ENCODE data around the gene PSIP1.

Gene PSIP1

DNA sequence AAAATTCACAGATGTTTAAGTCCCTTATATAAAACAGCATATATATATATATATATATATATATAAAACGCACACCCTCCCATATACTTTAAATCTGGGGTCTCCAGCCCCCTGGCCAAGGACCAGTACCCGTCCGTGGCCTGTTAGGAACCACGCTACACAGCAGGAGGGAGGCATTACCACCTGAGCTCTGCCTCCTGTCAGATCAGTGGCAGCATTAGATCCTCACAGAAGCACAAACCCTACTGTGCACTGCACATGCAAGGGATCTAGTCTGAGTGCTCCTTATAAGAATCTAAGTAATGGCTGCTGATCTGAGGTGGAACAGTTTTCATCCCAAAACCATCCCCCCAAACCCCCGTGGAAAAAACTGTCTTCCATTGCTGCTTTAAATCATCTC is 9.0 kb downstream of the PSIP1 start:
- H3K9ac ChIP-seq, result no peak overlapping the region
- TF ChIP-seq, protein P1, sequence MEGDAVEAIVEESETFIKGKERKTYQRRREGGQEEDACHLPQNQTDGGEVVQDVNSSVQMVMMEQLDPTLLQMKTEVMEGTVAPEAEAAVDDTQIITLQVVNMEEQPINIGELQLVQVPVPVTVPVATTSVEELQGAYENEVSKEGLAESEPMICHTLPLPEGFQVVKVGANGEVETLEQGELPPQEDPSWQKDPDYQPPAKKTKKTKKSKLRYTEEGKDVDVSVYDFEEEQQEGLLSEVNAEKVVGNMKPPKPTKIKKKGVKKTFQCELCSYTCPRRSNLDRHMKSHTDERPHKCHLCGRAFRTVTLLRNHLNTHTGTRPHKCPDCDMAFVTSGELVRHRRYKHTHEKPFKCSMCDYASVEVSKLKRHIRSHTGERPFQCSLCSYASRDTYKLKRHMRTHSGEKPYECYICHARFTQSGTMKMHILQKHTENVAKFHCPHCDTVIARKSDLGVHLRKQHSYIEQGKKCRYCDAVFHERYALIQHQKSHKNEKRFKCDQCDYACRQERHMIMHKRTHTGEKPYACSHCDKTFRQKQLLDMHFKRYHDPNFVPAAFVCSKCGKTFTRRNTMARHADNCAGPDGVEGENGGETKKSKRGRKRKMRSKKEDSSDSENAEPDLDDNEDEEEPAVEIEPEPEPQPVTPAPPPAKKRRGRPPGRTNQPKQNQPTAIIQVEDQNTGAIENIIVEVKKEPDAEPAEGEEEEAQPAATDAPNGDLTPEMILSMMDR (conservative IDR thresholded peaks at IDR 0.05; ENCODE audit: low read depth, low read length), result no peak
- peaks cover 15% of the 10 kb centered on the region; the same call in 1 of the 2 replicates for H3K79me2 ChIP-seq (ENCODE audit: insufficient read depth, low read depth)
- no peak overlapping the region for H2AFZ ChIP-seq (ENCODE audit: low read depth)
- no peaks in the 10 kb centered on the region for H3K27me3 ChIP-seq (ENCODE audit: insufficient read depth, low read depth)
- H3K27ac ChIP-seq, result no peak overlapping the region
- no peak overlapping the region for H3K4me3 ChIP-seq (IDR thresholded peaks at IDR 0.05; ENCODE audit: insufficient read depth, low read depth, low read length)
- H3K4me2 ChIP-seq, result no peak overlapping the region
- 0 out of 2 replicates have a peak, but pooled peaks cover 3% of the 10 kb centered on the region for H4K20me1 ChIP-seq (ENCODE audit: insufficient read depth)
- H3K36me3 ChIP-seq (ENCODE audit: insufficient read depth), result 0 out of 2 replicates have a peak, but pooled peaks cover 5% of the 10 kb centered on the region
- no peaks in the 10 kb centered on the region for H3K4me1 ChIP-seq (ENCODE audit: low read depth, poor library complexity, severe bottlenecking)

DNA sequence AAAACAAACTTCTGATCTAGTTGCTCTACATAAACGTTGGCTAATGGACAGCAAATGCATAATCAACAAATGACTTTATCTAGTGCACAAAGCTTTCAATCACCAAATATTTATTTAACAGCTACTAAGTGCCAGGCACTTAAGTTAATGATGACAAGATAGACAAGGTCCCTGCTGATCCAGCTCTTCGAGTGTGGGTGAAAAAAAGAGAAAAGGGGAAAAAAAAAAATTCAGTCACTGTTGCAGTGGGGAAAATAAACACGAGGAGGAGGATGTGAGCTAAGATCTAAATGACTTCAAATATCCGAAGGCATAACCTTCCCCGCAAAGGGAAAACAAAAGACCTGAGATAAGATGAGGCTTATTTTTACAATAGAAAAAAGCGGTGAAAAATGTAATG is 9.6 kb downstream of the PSIP1 start:
- Histone ChIP-seq H3K36me3 (ENCODE audit: insufficient read depth) (0 out of 2 replicates have a peak, but pooled peaks cover 2% of the 10 kb centered on the region), H3K27me3 (ENCODE audit: insufficient read depth, low read depth) (no peaks in the 10 kb centered on the region), H2AFZ (ENCODE audit: low read depth) (no peak overlapping the region), H4K20me1 (ENCODE audit: insufficient read depth) (0 out of 2 replicates have a peak, but pooled peaks cover 3% of the 10 kb centered on the region), H3K4me2 (no peak overlapping the region), H3K9ac (no peak overlapping the region), H3K27ac (no peak overlapping the region), H3K4me1 (ENCODE audit: low read depth, poor library complexity, severe bottlenecking) (no peaks in the 10 kb centered on the region), H3K79me2 (ENCODE audit: insufficient read depth, low read depth) (peaks cover 15% of the 10 kb centered on the region; the same call in 1 of the 2 replicates), H3K4me3 (IDR thresholded peaks at IDR 0.05; ENCODE audit: insufficient read depth, low read depth, low read length) (no peak overlapping the region)
- TF ChIP-seq, protein P1 (conservative IDR thresholded peaks at IDR 0.05; ENCODE audit: low read depth, low read length), result no peak

DNA sequence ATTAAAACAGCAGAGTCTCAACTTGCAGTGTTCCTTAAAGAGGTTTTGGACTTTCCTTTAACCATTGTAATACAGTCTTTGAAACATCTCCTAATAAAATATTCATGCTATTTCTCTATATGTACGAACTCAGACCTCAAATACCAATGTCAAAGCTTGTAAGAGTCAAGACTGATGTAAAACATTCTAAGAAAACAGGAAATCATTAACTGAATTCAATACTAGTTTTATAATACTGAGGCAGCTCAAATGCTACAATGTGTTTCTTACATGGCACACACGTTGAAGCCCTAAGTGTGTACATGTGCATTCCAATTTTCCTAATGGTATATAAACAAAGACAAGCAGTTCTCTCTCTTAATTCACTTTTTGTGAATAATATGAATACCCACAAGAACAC is 11.6 kb downstream of the PSIP1 start:
- TF ChIP-seq, protein P1 (conservative IDR thresholded peaks at IDR 0.05; ENCODE audit: low read depth, low read length), result no peak
- Histone ChIP-seq H3K4me2 (no peak overlapping the region), H3K4me1 (ENCODE audit: low read depth, poor library complexity, severe bottlenecking) (no peaks in the 10 kb centered on the region), H4K20me1 (ENCODE audit: insufficient read depth) (0 out of 2 replicates have a peak, but pooled peaks cover 3% of the 10 kb centered on the region), H3K27ac (no peak overlapping the region), H3K79me2 (ENCODE audit: insufficient read depth, low read depth) (peaks cover 12% of the 10 kb centered on the region; the same call in 1 of the 2 replicates), H3K36me3 (ENCODE audit: insufficient read depth) (no peaks in the 10 kb centered on the region; the same call in 1 of the 2 replicates), H3K4me3 (IDR thresholded peaks at IDR 0.05; ENCODE audit: insufficient read depth, low read depth, low read length) (no peak overlapping the region), H3K9ac (no peak overlapping the region), H2AFZ (ENCODE audit: low read depth) (no peak overlapping the region), H3K27me3 (ENCODE audit: insufficient read depth, low read depth) (no peaks in the 10 kb centered on the region)

DNA sequence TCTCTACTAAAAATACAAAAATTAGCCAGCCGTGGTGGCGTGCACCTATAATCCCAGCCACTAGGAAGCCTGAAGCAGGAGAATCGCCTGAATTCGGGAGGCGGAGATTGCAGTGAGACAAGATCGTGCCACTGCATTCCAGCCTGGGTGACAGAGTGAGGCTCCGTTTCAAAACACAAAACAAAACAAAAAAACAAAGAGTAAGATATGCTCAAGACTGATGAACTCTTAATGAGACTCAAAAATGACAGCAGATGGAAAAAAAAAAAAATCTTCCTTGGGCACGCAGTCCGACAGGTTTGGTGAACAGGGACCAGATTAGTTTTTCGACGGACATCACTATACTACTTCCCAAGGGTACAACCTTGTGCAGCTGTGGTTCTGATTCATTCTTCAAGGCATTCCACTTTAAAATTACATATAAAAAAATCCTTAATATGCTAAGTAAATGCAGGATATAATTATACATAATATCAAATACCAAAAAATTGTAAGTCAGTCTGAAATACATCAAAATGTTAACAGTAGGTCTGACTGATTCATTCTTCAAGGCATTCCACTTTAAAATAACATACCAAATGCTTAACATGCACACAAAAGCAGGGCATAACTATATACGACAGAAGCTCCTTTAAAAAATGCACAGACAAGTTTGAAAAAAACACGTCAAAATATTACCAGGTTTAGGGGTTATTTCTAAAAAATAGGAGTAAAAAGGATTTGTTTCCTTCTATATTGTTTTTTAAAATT is 12.3 kb downstream of the PSIP1 start:
- Histone ChIP-seq H3K4me2 (no peak overlapping the region), H3K4me1 (ENCODE audit: low read depth, poor library complexity, severe bottlenecking) (no peaks in the 10 kb centered on the region), H3K79me2 (ENCODE audit: insufficient read depth, low read depth) (peaks cover 6% of the 10 kb centered on the region; the same call in 1 of the 2 replicates), H3K36me3 (ENCODE audit: insufficient read depth) (no peaks in the 10 kb centered on the region; the same call in 1 of the 2 replicates), H3K9ac (no peak overlapping the region), H2AFZ (ENCODE audit: low read depth) (no peak overlapping the region), H3K27me3 (ENCODE audit: insufficient read depth, low read depth) (no peaks in the 10 kb centered on the region), H3K4me3 (IDR thresholded peaks at IDR 0.05; ENCODE audit: insufficient read depth, low read depth, low read length) (no peak overlapping the region), H4K20me1 (ENCODE audit: insufficient read depth) (0 out of 2 replicates have a peak, but pooled peaks cover 3% of the 10 kb centered on the region), H3K27ac (no peak overlapping the region)
- TF ChIP-seq, protein P1 (conservative IDR thresholded peaks at IDR 0.05; ENCODE audit: low read depth, low read length), result no peak

Measured in KMS-11 (cell line).